ENCODE measurements around the gene NKX3-2.
"Not testable (repeated sequence)": the region's sequence is repeated elsewhere in the genome, so short reads cannot be mapped to it uniquely, and the experiment has no call there.

The NKX3-2 gene

DNA sequence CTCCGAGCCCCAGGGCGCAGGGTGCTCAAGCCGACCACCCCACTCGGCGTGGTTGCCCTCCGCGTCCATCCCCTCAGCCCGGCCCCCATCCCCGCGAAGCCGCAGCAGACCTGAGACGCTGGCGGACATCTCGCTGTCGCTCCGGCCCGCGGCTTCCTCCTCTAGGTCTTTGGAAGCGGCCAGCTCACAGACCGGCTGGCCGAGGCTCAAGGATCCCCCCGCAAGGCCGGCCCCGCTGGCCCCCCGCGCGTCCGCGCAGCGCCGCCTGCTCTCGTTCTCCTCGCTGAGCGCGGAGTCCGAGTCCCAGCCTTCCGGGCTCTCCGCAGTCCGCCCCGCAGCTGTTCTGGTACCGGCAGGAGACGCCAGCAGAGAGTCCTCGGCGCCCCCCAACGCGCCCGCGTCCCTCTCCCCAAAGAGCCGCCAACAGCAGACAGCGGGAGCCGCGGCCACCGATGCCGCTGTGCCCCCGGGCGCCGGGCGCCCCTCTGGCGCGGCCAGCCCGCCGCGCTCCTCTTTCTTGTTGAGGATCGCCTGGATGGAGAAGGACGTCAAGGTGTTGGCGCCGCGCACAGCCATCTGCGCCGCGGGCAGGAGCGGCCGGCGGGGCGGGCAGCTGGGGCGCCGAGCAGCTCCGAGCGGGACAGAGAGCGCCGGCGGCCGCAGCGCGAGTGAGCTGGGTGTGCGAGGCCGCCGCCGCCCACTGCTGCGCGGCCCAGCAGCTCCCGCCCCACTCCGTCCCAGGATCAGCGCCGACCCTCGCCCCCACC is at the start of gene NKX3-2:
NKX3-2 (minus strand) TSS at position 670 of the 767 bp plus-strand sequence; CDS start at position 576, 94 bp downstream.
- DNase-seq: no peak

DNA sequence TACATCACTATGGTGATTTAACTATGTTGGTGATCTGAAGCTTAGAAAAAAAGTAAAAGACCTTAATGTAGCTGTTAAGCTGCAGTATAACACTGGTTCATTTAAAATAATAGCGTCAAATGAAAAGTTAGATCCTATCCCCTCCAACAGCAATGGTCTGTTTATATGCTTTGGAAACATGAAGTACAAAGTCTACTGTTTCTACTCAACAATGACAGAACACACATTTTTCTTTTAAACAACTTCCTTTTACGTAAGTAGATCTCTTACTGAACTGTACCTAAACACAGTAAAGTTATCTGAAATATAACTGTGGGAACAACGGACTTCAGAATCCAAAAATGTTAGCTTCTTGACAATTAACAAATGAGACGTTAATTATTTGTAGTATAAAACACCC is 47.9 kb upstream of the NKX3-2 start:
- DNase-seq: no peak

DNA sequence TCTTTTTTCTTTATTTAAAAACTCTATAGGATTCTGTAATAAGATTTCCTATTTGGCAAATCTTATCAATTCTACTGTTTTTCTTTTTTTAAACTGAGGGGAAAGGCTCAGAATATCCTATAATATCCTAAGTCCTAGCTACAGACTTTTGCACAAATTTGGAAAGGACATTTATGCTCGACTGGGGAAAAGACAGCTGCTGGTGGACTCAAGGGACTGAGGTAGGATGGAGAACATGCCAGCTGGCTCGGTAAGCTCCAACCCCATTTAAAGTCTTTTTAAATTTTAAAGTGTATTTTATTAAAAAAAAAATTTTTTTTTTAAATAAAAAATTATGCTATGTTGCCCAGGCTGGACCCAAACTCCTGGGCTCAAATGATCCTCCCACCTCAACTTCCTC is 46.5 kb upstream of the NKX3-2 start:
- DNase-seq: no peak

DNA sequence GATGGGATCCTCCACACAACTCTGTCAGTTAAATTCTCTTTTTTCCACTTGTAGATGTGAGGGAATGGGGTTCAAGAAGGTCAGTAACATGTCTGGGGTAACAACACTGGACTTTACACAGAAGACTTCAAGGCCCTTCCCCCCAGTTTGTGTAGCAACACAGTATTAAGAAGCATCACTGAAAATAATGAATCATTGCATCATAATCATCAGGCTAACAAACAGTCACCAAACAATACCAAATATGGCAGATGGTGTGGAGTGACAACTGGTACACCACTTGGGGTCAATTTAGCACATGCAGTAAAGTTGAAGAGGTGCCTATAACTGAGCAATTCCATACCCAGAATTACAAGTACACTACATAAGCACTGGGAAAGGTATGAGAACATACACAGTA is 44.6 kb upstream of the NKX3-2 start:
- no peak for DNase-seq

DNA sequence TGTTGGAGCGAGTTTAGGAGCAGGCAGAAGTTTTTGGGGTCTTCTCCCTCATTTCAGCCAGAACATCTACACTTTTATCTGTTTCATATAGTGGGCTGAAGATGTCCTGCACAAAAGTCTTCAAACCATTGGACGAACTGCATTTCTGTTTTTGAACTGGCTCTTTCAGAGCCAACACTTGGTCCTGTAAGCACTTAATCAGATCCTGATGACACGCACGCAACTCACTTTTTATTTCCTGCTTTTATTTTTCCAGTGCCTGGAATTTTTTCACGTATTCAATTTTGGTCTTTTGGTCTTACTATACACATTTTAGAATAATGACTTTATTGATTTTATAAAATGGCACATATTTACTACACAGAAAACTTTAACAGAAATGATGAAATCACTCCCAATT is 40.2 kb upstream of the NKX3-2 start:
- DNase-seq: no peak

DNA sequence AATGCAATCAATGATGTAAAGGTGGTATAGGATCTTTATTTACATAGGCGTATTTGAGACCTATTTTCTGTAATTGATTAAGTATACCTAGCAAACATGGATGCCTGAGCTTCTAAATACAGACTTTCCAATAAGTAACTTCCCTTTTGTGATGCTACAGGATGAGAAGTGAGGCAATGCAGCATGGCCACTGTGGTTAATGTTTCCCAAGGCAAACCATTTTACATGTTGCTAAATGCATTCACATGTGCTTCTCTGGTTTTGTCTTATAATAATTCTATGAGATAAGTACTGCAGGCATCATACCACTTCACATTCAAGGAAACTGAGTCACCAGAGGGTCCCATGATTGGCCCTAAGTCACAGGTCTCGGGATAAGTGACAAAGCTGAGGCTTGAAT is 35.7 kb upstream of the NKX3-2 start:
- DNase-seq: no peak

DNA sequence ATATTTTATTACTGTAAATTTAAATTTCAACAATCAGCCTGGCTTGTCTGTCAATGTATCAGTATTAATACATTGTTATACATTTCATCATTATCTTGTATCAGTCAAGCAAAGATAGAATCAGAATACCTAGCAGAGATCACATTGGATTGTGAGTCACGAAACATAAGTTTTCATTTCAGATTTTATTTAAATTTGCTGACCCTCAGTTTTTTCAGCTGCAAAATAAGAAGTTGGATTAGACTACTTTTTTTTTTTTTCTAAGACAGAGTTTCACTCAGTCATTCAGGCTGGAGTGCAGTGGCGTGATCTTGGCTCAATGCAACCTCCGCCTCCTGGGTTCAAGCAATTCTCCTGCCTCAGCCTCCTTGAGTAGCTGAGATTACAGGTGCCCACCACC is 33.4 kb upstream of the NKX3-2 start:
- DNase-seq: no peak

DNA sequence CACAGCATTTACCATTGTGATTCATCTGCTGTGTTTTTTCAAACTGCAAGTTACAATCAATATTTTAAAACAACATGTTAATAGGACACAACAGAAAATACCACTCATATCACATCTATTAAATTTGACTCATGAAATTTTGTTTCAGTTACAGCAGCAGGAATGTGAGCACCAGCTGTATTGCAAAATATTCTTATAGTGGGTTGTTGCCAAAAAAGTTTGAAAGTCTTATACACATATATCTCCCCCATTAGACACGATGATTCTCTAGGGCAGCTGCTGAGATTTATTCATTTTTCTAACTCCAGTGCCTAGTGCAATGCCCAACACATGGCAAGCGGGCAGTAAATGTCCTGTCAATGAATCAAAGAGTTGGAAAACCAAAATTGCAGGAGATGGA is 26.6 kb upstream of the NKX3-2 start:
- no peak for DNase-seq

DNA sequence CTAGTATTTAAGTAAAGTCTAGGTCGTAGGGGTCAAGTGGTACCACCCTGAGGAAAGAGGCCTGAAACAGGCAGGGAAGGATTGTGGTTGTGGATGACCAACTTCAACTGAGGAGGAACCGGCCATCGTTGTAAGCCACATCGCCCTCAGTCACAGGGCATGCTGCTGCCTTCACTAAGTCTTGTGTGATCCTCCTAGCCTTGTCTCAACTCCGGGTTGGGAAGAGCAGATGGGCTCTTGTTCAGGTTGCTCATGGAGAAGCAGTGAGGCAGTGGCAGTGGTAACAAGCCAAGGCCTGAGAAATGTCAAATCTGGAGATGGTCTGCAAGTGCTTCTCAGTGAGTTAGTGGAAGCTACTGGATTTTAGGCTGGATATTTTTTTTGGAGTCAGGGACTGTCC is 22.8 kb upstream of the NKX3-2 start:
- no peak for DNase-seq

DNA sequence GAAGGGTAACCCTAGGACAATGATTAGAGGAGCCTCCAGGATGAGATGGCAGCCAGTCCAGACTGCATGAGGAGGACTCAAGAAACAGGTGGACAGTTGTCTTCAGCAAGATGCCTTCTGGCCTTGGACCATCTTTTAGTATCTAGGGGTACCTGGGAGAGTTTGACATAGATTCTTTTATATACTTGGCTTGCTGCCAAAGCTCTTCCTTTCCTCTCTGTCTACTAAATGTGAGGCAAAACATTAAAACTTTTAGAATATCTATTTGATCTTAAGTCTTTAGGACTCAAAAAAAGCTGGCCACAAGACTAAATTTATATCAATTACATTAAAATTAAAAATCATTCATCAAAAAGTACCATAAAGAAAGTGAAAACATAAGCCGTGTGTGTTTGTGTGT is 18.6 kb upstream of the NKX3-2 start:
- DNase-seq: no peak

DNA sequence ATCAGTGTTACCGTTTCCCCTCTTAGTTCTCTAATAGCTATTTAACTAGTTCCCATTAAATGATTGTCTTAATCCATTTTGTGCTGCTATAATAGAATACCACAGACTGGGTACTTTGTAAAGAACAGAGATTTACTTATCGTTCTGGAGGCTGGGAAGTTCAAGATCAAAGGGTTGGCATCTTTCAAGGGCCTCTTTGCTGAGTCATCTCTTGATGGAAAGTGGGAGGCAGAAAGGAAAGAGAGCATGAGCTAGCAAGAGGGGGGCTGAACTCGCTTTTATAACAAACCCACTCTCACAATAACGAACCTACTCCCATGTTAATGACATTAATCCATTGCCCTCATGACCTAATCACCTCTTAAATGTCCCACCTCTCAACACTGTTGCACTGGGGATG is 17.4 kb upstream of the NKX3-2 start:
- DNase-seq: no peak

DNA sequence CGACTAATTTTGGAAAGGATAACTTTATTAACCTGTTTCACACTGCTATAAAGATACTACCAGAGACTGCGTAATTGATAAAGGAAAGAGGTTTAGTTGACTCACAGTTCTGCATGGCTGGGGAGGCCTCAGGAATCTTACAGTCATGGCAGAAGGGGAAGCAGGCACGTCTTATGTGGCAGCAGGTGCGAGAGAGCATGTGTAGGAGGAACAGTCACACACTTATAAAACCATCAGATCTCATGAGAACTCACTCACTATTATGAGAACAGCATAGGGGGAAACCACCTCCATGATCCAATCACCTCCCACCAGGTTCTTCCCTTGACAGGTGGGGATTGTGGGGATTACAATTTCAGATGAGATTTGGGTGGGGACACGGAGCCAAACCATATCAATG is 15.8 kb upstream of the NKX3-2 start:
- DNase-seq: not testable (repeated sequence)

DNA sequence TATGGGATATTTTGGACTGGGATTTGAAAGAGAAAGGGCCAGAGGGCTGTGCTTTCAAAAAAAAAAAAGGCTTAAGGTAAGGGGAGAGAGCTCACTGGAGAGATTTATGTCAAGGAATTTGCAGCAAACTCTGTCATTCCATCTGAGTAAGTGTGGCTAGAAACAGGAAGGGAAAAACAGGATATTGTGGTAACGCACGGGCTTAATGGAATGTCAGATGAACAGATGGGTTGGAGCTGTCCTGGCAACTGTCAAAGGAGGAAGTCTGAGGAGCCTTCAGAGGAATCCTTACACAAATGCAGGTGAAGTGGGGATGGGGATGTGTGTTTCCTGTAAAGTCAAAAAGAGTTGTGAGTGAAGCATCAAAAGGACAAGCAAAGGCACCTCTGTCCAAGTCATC is 15.1 kb upstream of the NKX3-2 start:
- DNase-seq: no peak

DNA sequence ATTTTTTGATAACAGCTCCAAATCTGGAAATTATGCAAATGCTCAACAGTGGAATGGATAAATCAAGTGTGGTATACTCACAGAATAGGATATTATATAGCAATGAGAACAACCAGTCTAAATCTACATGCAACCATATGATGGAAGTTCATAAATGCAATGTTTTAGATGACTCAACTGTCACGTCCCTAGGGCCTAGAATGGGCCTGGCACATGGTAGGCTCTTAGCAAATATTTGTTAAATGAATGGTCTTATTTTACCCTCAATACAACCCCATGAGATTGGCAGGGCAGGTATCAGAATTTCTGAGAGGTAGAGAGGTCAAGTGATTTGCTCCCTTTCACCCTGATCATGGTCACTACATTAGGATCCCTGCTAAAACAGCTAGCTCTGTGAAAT is 14.6 kb upstream of the NKX3-2 start:
- no peak for DNase-seq

DNA sequence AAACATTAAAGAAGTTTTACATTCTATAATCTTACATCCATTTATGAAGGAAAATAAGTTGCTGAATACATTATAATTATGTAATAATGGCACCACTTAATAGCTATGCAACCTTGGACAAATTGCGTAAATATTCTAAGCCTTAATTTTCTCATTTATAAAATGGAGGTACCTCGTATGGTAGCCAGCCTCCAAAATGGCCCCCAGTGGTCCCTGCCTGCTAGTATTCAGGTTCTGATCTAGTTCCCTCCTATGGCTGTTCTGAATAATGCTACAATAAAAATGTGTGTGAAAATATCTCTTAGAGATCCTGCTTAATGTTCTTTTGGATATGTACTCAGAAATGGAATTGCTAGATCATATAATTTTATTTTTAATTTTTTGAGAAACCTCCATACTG is 11.0 kb upstream of the NKX3-2 start:
- DNase-seq: no peak

DNA sequence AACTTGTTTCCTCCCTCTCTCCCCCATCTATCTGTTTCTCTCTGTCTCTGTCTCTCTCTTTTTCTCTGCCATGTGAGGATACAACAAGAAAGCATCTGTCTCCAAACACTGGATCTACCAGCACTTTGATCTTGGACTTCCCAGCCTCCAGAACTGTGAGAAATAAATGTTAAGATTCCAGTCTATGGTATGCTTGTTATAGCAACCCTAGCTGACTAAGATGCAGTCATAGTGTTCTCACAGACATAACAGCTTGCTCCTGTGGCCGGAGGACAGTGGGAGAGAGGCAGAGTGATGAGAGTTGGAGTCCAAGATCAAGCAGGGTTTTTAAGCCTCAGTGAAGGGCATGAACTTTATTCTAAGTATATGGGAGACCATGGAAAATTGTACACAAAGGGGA is 8.8 kb upstream of the NKX3-2 start:
- no peak for DNase-seq

DNA sequence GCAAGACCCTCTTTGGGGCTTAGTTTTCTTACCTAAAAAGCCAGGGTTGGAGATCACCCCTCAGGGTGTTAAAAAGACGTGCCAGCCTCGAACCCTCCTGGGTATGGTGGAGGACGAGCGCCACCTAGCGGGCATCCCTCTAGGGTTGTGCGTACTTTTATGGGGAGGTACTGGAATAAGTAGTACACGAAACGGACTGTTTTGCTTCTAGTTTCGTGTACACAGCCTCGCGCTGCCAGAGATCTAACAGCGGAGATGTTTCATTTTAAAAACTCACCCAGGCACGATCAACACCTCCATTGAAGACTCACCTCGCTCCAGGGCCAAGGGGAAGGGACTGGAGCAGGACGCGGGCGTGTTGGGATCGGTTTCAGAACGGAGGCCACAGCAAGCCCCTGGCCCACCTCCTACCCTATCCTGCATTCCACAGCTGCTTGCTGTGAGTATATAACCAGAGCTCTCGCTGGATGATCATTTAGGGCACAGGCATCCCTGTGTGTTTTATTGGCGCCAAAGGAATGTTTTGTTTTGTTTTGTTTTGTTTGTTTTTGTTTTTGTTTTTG is 4.8 kb upstream of the NKX3-2 start:
- DNase-seq: peak; percentile 20 to 88 (median 67)

DNA sequence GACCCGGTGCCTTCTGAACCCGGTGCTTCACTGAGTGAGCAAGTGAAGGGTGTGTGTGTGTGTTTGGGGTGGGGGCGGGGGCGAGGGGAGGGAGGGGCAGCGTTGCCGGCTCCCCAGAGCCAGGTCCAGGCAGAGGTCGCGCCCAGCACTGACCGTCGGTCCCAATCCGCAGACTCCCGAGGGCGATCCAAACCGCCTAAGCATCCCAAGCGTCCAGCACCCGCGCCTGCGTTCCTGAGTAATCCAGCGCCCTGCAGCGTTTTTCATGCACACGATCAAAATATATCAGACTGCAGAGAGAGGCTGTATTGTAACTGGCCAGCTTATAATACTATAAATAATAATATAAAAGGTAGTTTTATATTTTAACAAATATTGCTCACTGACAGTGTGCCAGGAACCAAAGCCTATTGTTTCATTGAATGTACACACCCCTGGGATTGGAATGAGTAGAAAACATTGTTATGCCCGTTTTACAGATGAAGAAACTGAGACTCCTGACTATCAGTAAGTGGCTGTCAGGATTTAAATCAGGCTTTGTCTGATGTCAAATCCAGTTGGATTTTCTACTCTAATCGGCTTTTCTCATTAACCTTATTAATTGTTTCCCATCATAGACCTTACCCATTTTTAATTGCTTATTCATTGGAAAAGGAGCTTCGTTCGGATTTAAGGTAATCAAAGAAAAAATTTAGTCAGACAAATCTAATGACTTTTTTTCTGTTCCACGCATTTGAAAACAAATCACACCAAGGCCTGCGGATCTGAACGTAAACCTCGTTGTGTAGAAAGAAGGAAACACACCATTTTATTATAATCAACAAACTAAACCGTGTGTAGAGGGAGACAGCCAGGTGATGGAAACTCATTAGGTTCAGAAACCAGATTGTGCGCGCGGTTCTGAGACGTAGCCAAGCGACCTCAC is 4.0 kb upstream of the NKX3-2 start:
- DNase-seq: no peak

DNA sequence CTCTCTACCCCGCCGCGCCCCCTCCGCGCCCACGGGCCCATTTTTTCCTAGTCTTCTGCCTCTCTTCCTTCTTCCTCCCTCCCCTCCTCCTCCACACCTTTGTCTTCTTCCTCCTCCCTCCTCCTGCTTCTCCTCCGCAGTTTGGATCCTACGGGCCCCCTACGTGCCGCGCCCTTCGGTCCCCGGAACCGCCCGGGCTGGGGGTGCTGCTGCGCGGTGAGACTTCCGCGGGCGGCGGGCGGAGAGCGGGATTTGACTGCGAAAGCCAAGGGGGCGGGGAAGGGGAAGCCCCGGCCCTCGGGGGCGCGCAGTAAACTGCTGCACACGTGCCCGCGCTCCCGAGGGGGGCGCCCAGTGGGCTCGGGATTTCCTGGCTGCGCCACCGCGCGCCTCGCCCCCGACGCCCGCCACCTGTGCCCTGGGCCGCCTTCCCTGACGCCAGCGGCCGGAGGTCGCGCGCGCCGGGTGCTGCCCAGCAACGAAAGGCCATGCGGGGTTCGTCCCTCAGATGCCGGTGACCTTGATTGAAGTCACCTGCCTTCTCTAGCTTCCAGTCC is 3.3 kb upstream of the NKX3-2 start:
- peak in 1 of 4 experiments; percentile 8 for DNase-seq

DNA sequence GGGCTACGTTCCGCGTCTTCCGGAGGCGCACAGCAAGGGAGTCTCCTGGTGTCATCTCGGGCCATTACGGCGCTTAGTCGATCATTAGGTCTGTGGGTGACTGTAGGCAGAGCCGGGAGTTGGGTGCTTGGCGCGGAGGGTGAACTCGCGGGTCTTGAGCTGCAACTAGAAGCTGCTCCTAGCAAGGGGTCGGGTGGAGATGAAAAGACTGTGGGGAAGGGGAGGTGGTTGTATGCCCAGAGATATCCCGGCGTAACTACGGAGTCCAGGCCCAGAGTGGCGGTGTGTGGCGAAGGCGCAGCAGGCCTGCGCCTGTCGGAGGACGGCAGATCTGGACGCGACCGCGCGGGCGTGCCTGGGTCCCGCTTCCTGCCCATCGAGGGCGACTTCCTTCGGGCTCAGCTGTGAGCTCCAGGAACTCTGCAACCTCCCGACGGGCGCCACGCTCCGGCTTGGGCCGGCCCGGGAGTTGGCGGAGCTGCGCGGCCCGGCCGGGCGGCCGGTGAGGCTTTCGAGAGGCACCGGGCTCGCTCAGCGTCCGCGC is 2.7 kb upstream of the NKX3-2 start:
- no peak for DNase-seq

DNA sequence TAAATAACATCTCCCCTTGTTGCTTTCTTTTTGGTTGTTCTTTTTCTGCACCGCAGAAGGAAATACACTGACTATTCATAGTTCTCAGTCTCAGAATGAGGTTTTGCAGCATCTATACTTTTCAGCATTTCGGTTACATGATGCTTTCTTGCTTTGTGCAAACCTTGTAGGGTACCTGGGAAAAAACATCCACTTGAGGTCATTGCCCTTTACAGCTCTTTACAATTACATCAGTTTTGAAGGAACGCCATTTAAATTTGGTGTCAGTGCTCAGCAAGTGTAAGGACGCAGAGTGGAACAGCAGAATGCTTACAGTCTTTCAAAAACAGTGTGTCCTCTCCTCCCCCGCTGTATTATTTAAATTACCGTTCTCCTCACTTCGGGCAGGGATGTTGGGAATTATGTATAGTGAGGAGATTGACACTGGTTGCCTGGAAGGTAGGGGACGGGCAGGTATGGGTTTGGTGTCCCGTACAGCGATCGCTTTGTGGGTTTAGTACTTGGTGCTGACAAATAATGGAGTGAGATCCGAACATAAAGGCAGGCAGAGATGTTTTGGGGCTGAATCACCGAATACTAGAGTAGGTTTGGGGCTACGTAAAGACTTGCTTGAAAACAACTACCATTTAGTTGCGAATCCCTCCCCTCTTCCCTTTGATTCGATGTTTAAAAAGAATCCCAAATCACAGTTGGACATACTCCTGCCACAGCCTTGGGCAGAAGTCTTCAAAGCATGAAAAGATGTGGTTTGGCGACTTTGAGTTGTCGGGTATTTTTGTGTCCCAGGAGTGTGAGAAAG is 2.0 kb upstream of the NKX3-2 start:
- no peak for DNase-seq

DNA sequence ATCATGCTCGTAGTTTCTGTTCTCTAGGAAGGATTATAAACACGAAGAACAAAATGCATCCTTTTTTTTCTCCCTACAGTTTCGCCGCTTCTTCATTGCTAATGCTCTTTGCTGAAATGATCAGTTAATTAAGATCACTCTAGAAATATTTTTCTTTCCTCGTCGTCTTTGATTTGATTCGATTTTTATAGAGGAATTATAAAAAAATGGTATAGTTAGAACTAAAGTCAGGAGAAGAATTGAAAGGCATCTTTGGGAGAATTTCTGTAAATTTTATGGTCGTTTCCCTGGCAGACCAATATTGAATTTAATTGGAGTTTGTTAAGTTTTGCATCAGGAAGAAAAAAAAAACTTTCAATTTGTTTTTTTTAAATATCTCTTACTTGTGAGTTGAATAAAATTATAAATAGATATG is 1.1 kb upstream of the NKX3-2 start:
- DNase-seq: no peak
